IMR-90 (cell line): ENCODE measurements around the gene AP4M1. TPM values are rescaled to one million over a fixed set of nuclear protein-coding genes. Genes with fewer than 3 reads are reported as not detected.

ENCODE experiments used
- ATAC-seq: fragments of 200-7000 bp; cut with Tn5 transposase; 2 replicates; pipeline ENCODE4 v1.9.1; 2020; ENCODE audit warnings: low read depth, mild to moderate bottlenecking, moderate library complexity
- BruUV-seq: library from RNA; stranded (reverse); fragments of 400-500 nt; replicated peaks from 2 replicates; lab custom pipeline; 2021; lab: Mats Ljungman, UMichigan
- CTCF ChIA-PET: fragments of 300-600 bp; formaldehyde crosslinking; extraction: SDS; loops from one replicate; lab custom pipeline; 2021; ENCODE audit warnings: antibody characterized with exemption; lab: Yijun Ruan, JAX
- POLR2A ChIA-PET: fragments of 300-600 bp; sonication (Branson Sonifier 250); formaldehyde crosslinking; loops from one replicate; lab custom pipeline; 2022; ENCODE audit warnings: antibody characterized with exemption; ENCODE audit not compliant: unreplicated experiment; lab: Charles Lee
- DNase-seq: peaks from one replicate; pipeline ENCODE4 v3.0.0; 2013
- H2AFZ ChIP-seq: replicated peaks from 2 replicates; pipeline ENCODE3; 2013; ENCODE audit warnings: low read length, mild to moderate bottlenecking; ENCODE audit not compliant: poor library complexity
- H2AK5ac ChIP-seq: 2 replicates; pipeline ENCODE4 v1.6.1; 2013; ENCODE audit warnings: low read depth, low read length, inconsistent platforms
- H2AK9ac ChIP-seq: replicated peaks from 2 replicates; pipeline ENCODE3; 2013; ENCODE audit warnings: mild to moderate bottlenecking, low read depth, low read length, moderate library complexity; ENCODE audit not compliant: poor library complexity
- H2BK120ac ChIP-seq: 2 replicates; pipeline ENCODE4 v1.6.1; 2013; ENCODE audit warnings: low read depth, low read length, inconsistent platforms
- H2BK15ac ChIP-seq: 3 replicates; pipeline ENCODE4 v1.6.1; 2013; ENCODE audit warnings: low read depth, low read length, inconsistent platforms
- H2BK20ac ChIP-seq: 2 replicates; pipeline ENCODE4 v1.6.1; 2013; ENCODE audit warnings: low read depth, mild to moderate bottlenecking, inconsistent platforms, low read length, moderate library complexity
- H2BK5ac ChIP-seq: 2 replicates; pipeline ENCODE4 v1.6.1; 2013; ENCODE audit warnings: mild to moderate bottlenecking, low read depth, low read length, inconsistent platforms; ENCODE audit not compliant: poor library complexity, severe bottlenecking
- H3K14ac ChIP-seq: replicated peaks from 2 replicates; pipeline ENCODE4 v1.6.1; 2013; ENCODE audit warnings: low read depth, low read length, inconsistent platforms
- H3K18ac ChIP-seq: 2 replicates; pipeline ENCODE4 v1.6.1; 2013; ENCODE audit warnings: low read depth, low read length, control low read depth
- H3K23ac ChIP-seq: 2 replicates; pipeline ENCODE4 v1.6.1; 2013; ENCODE audit warnings: low read depth, low read length, inconsistent platforms
- H3K27ac ChIP-seq: 2 replicates; pipeline ENCODE4 v1.5.1; 2013; ENCODE audit warnings: mild to moderate bottlenecking, control low read depth, low read length; ENCODE audit not compliant: insufficient read depth
- H3K27me3 ChIP-seq: 2 replicates; pipeline ENCODE4 v1.6.1; 2013; ENCODE audit warnings: low read length; ENCODE audit not compliant: control insufficient read depth, insufficient read depth
- H3K36me3 ChIP-seq: 2 replicates; pipeline ENCODE4 v1.6.1; 2013; ENCODE audit warnings: low read length, mixed read lengths; ENCODE audit not compliant: control insufficient read depth, insufficient read depth
- H3K4ac ChIP-seq: 2 replicates; pipeline ENCODE4 v1.6.1; 2013; ENCODE audit warnings: low read depth, low read length, inconsistent platforms
- H3K4me1 ChIP-seq: 2 replicates; pipeline ENCODE4 v1.6.1; 2013; ENCODE audit warnings: low read length, mixed read lengths; ENCODE audit not compliant: control insufficient read depth, insufficient read depth
- H3K4me2 ChIP-seq: 2 replicates; pipeline ENCODE4 v1.6.1; 2013; ENCODE audit warnings: low read depth, mild to moderate bottlenecking, control low read depth, low read length, moderate library complexity
- H3K4me3 ChIP-seq: 2 replicates; pipeline ENCODE4 v1.5.1; 2013; ENCODE audit warnings: low read depth, mild to moderate bottlenecking, control low read depth, low read length, moderate library complexity; ENCODE audit not compliant: insufficient read depth
- H3K56ac ChIP-seq: 2 replicates; pipeline ENCODE4 v1.6.1; 2013; ENCODE audit warnings: low read length, inconsistent platforms; ENCODE audit not compliant: insufficient read depth; ENCODE audit errors: extremely low read depth
- H3K79me1 ChIP-seq, 2 experiments: 2 replicates each; pipeline ENCODE4 v1.6.1; 2013; ENCODE audit warnings: low read length in 2 of 2, inconsistent platforms in 1 of 2, low read depth in 1 of 2
- H3K9ac ChIP-seq: 2 replicates; pipeline ENCODE4 v1.6.1; 2013; ENCODE audit warnings: low read depth, low read length, control low read depth
- H3K9me1 ChIP-seq: 2 replicates; pipeline ENCODE4 v1.6.1; 2013; ENCODE audit warnings: low read length, inconsistent platforms; ENCODE audit not compliant: insufficient read depth
- H3K9me3 ChIP-seq: 2 replicates; pipeline ENCODE4 v1.6.1; 2013; ENCODE audit warnings: low read length; ENCODE audit not compliant: control insufficient read depth, insufficient read depth
- H4K20me1 ChIP-seq: 2 replicates; pipeline ENCODE4 v1.6.1; 2013; ENCODE audit warnings: low read length, inconsistent platforms; ENCODE audit not compliant: insufficient read depth
- H4K5ac ChIP-seq: 2 replicates; pipeline ENCODE4 v1.6.1; 2013; ENCODE audit warnings: mild to moderate bottlenecking, low read depth, low read length, control low read depth
- H4K8ac ChIP-seq, 2 experiments: 2 replicates each; pipeline ENCODE4 v1.6.1; 2013; ENCODE audit warnings: low read depth in 2 of 2, low read length in 2 of 2, control low read depth in 1 of 2, inconsistent platforms in 1 of 2
- H4K91ac ChIP-seq: 2 replicates; pipeline ENCODE4 v1.6.1; 2013; ENCODE audit warnings: low read depth, low read length, inconsistent platforms; ENCODE audit not compliant: insufficient read depth
- BHLHE40 ChIP-seq: fragments of 150-350 bp; IDR thresholded peaks from 2 replicates; pipeline ENCODE4 v1.6.1; 2016; ENCODE audit warnings: mild to moderate bottlenecking, low read depth, low read length
- CEBPB ChIP-seq: IDR thresholded peaks from 2 replicates; pipeline ENCODE4 v1.6.1; 2012; ENCODE audit warnings: low read depth, low read length, improper control_type of control experiment
- CHD1 ChIP-seq: IDR thresholded peaks from 2 replicates; pipeline ENCODE4 v1.6.1; 2012; ENCODE audit warnings: low read depth, low read length, improper control_type of control experiment
- CTCF ChIP-seq: conservative IDR thresholded peaks from 2 replicates; pipeline ENCODE4 v1.5.1; 2012; ENCODE audit warnings: mild to moderate bottlenecking, low read depth, low read length, improper control_type of control experiment
- ELK1 ChIP-seq: fragments of 150-350 bp; IDR thresholded peaks from 2 replicates; pipeline ENCODE4 v1.6.1; 2016; ENCODE audit warnings: low read depth, mild to moderate bottlenecking, low read length, moderate library complexity, borderline replicate concordance
- FOS ChIP-seq: fragments of 150-350 bp; IDR thresholded peaks from 2 replicates; pipeline ENCODE4 v1.6.1; 2016; ENCODE audit warnings: low read depth, low read length
- MAFK ChIP-seq: IDR thresholded peaks from 2 replicates; pipeline ENCODE4 v1.6.1; 2012; ENCODE audit warnings: low read depth, low read length, improper control_type of control experiment
- MAZ ChIP-seq: IDR thresholded peaks from 2 replicates; pipeline ENCODE4 v1.6.1; 2012; ENCODE audit warnings: low read depth, mild to moderate bottlenecking, low read length, improper control_type of control experiment, moderate library complexity, borderline replicate concordance
- MXI1 ChIP-seq: IDR thresholded peaks from 2 replicates; pipeline ENCODE4 v1.6.1; 2012; ENCODE audit warnings: low read depth, mild to moderate bottlenecking, low read length, moderate library complexity, borderline replicate concordance
- NFE2L2 ChIP-seq: fragments of 150-350 bp; IDR thresholded peaks from 2 replicates; pipeline ENCODE4 v1.6.1; 2016; ENCODE audit warnings: low read depth, mild to moderate bottlenecking, low read length
- POLR2A ChIP-seq: IDR thresholded peaks from 2 replicates; pipeline ENCODE4 v1.6.1; 2012; ENCODE audit warnings: mild to moderate bottlenecking, low read depth, low read length
- RAD21 ChIP-seq: IDR thresholded peaks from 2 replicates; pipeline ENCODE4 v1.6.1; 2012; ENCODE audit warnings: low read length, improper control_type of control experiment
- RCOR1 ChIP-seq: IDR thresholded peaks from 2 replicates; pipeline ENCODE4 v1.6.1; 2012; ENCODE audit warnings: mild to moderate bottlenecking, low read length, improper control_type of control experiment; ENCODE audit not compliant: insufficient replicate concordance
- RFX5 ChIP-seq: IDR thresholded peaks from 2 replicates; pipeline ENCODE4 v1.8.0; 2012; ENCODE audit warnings: low read depth, mild to moderate bottlenecking, low read length, moderate library complexity
- SMC3 ChIP-seq: fragments of 150-350 bp; IDR thresholded peaks from 2 replicates; pipeline ENCODE4 v1.6.1; 2016; ENCODE audit warnings: low read depth, mild to moderate bottlenecking, antibody characterized with exemption, low read length, moderate library complexity
- USF2 ChIP-seq: fragments of 150-350 bp; IDR thresholded peaks from 2 replicates; pipeline ENCODE4 v1.6.1; 2017; ENCODE audit warnings: mild to moderate bottlenecking, antibody characterized with exemption, low read length, low read depth
- WGBS, 2 experiments: methylation state at CpG; one replicate each; pipeline versions ENCODE4 v1.1.5 to v1.1.7; 2013; ENCODE audit warnings: missing lambda C conversion rate in 2 of 2; ENCODE audit not compliant: insufficient read length in 1 of 2; ENCODE audit errors: extremely low coverage in 2 of 2; 5-methylcytosine and 5-hydroxymethylcytosine counted together
- dilution Hi-C: fragments of 300-500 bp; cut with HindIII; formaldehyde crosslinking; loops from one replicate; pipeline ENCODE4 v1.14.3; 2018; ENCODE audit warnings: low sequenced_read_pairs; ENCODE audit not compliant: unreplicated experiment
- in situ Hi-C: fragments of 300-500 bp; cut with MboI; formaldehyde crosslinking; loops from 3 replicates; pipeline ENCODE4 v1.14.3; 2019; ENCODE audit warnings: low sequenced_read_pairs, inconsistent platforms, mixed read lengths
- intact Hi-C: fragments of 100-400 bp; cut with micrococcal nuclease; formaldehyde crosslinking; loops from 2 replicates; pipeline ENCODE4 v1.10.0; 2022
- polyA plus RNA-seq, 3 experiments: library from polyadenylated mRNA; depleted of rRNA; stranded (reverse); fragments of >200 nt; gene quantifications; 2 replicates each; pipeline ENCODE4 v1.2.3, GENCODE V29; 2012; ENCODE audit warnings: low replicate concordance in 1 of 3
- total RNA-seq: library from RNA; depleted of rRNA; stranded (reverse); fragments of >200 nt; gene quantifications from 2 replicates; pipeline ENCODE4 v1.2.3, GENCODE V29; 2012

Gene AP4M1
- total and polyA plus RNA-seq, 2 of the 4 experiments (the other 2 are of a cell fraction): 21.1 to 21.4 TPM

GRCh38 chr7:100132126-100132525 lies 30.7 kb downstream of the AP4M1 start:
- no peaks in the 10 kb centered on the region for H3K9me3 ChIP-seq
- no peak overlapping the region for H2AK9ac ChIP-seq
- H3K27ac ChIP-seq: no peak overlapping the region
- no peak for TF ChIP-seq FOS
- no peak for TF ChIP-seq SMC3
- no peak for TF ChIP-seq MAFK
- TF ChIP-seq MAZ: no peak
- no peak for TF ChIP-seq MXI1
- TF ChIP-seq POLR2A: no peak
- TF ChIP-seq ELK1: no peak
- no peak for TF ChIP-seq CHD1
- no peak for TF ChIP-seq RFX5
- no peak for TF ChIP-seq RAD21
- no peak for TF ChIP-seq CTCF
- TF ChIP-seq USF2: no peak
- no peak for TF ChIP-seq RCOR1
- no peak for TF ChIP-seq BHLHE40
- no peak for TF ChIP-seq CEBPB
- no peak for TF ChIP-seq NFE2L2
- WGBS, 2 experiments: no CpG with 5 or more reads among the region's 7 CpGs
- no peak overlapping the region for H3K23ac ChIP-seq
- H3K4me1 ChIP-seq: peaks cover 2% of the 10 kb centered on the region; the same call in 1 of the 2 replicates
- no peak overlapping the region for H3K9ac ChIP-seq
- dilution Hi-C loops: no loop called here
- no peak overlapping the region for H2BK5ac ChIP-seq
- no peak overlapping the region for H2AFZ ChIP-seq
- H3K9me1 ChIP-seq: no peaks in the 10 kb centered on the region
- H3K79me1 ChIP-seq: peaks cover 7 to 17% of the 10 kb centered on the region in 2 experiments; a peak in 3 of 4 replicates
- peaks cover 2% of the 10 kb centered on the region; the same call in 1 of the 2 replicates for H3K27me3 ChIP-seq
- H3K18ac ChIP-seq: no peak overlapping the region
- no peak for DNase-seq
- in situ Hi-C loops: loop anchor here (10.0 kb wide), 1 partner anchor 213 kb away; no protein-coding TSS in a partner anchor
- no peak overlapping the region for H4K5ac ChIP-seq
- ATAC-seq: no peak
- H2BK120ac ChIP-seq: no peak overlapping the region
- H2AK5ac ChIP-seq: no peak overlapping the region
- H4K20me1 ChIP-seq: no peaks in the 10 kb centered on the region
- H3K36me3 ChIP-seq: no peaks in the 10 kb centered on the region
- no peak overlapping the region for H3K4ac ChIP-seq
- no TSS peak for BruUV-seq
- no peak overlapping the region for H4K8ac ChIP-seq
- H2BK20ac ChIP-seq: no peak overlapping the region
- intact Hi-C loops: loop anchor here (1.0 to 5.0 kb wide), 4 partner anchors 79 to 275 kb away; no protein-coding TSS in a partner anchor
- no peak overlapping the region for H3K4me3 ChIP-seq
- no peak overlapping the region for H3K4me2 ChIP-seq
- no peak overlapping the region for H4K91ac ChIP-seq
- ChIA-PET POLR2A (no interaction called here), CTCF (interaction anchor here (0.9 to 1.1 kb wide), 2 partner anchors 10 to 14 kb away, joined by 3 read pairs; no protein-coding TSS in a partner anchor)
- no peak overlapping the region for H3K56ac ChIP-seq
- no peak overlapping the region for H3K14ac ChIP-seq
- H2BK15ac ChIP-seq: no peak overlapping the region
